ENCODE results near the gene CEND1. TPM values are rescaled to one million over a fixed set of nuclear protein-coding genes. Genes with fewer than 3 reads are reported as not detected.

CEND1 gene
- total and polyA plus RNA-seq, 2 of the 13 experiments (the other 11 are each of a cell fraction or from before 2014, with no cell fraction given), result not detected

GRCh38 chr11:838441-839279 is 48.8 kb upstream of the CEND1 start (continued):
- TF ChIP-seq KLF6 (CRISPR knock-in tag; IDR thresholded peaks at IDR 0.05) (peak; percentile 67; the same call in 1 of the 2 replicates), ZBTB4 (CRISPR knock-in tag; IDR thresholded peaks at IDR 0.05; ENCODE audit: borderline replicate concordance) (peak; percentile 58; the same call in 1 of the 2 replicates), GATA4 (IDR thresholded peaks at IDR 0.05; ENCODE audit: borderline replicate concordance, low read depth) (no peak), YEATS4 (CRISPR knock-in tag; IDR thresholded peaks at IDR 0.05; ENCODE audit: borderline replicate concordance) (peak; percentile 93), ZNF776 (CRISPR knock-in tag; IDR thresholded peaks at IDR 0.05) (no peak), ZNF17 (CRISPR knock-in tag; IDR thresholded peaks at IDR 0.05) (no peak), ZNF574 (CRISPR knock-in tag; IDR thresholded peaks at IDR 0.05) (peak; percentile 93), ZC3H4 (CRISPR knock-in tag; IDR thresholded peaks at IDR 0.05; ENCODE audit: borderline replicate concordance) (no peak), CHCHD3 (CRISPR knock-in tag; IDR thresholded peaks at IDR 0.05) (no peak), ZNF326 (CRISPR knock-in tag; IDR thresholded peaks at IDR 0.05; ENCODE audit: borderline replicate concordance) (0 out of 2 replicates have a peak, but pooled peaks have one; percentile 28), ZNF296 (CRISPR knock-in tag; conservative IDR thresholded peaks at IDR 0.05) (no peak), FOXA3 (CRISPR knock-in tag; IDR thresholded peaks at IDR 0.05) (peak; percentile 75), DNMT1 (CRISPR knock-in tag; IDR thresholded peaks at IDR 0.05) (no peak), ZNF44 (CRISPR knock-in tag; IDR thresholded peaks at IDR 0.05) (no peak), ZBTB49 (CRISPR knock-in tag; IDR thresholded peaks at IDR 0.05; ENCODE audit: borderline replicate concordance) (no peak), ZNF772 (CRISPR knock-in tag; IDR thresholded peaks at IDR 0.05) (peak; percentile 88)

Measured in HepG2 (cell line).